Heart left ventricle (tissue), 13 donors: ENCODE measurements around the gene ETV4.

Source experiments
- CTCF ChIP-seq, 12 donors: fragments of 200-600 bp; sonication (generic) in 4 of 12; IDR thresholded peaks; one replicate each; pipeline versions ENCODE4 v1.5.0 to v1.8.0; 2018 to 2022; ENCODE audit warnings: antibody characterized with exemption in 12 of 12, mild to moderate bottlenecking in 5 of 12
- POLR2A ChIP-seq, 2 donors: fragments of 450-650 bp; IDR thresholded peaks; one replicate each; pipeline ENCODE4 v1.6.1; 2017; ENCODE audit warnings: antibody characterized with exemption in 2 of 2, mild to moderate bottlenecking in 2 of 2, moderate library complexity in 2 of 2
- donor health status: ischemic (EF 13 %, LVEDD 7.1; RV severe dilation, severe dysfunction).
- donor health status: DM: no; HTN: yes; CAD: no.
- donor health status: DM: no; HTN: no; CAD: no.
- donor health status: ischemic (EF 25% LVEDD 6.9; RV normal size, moderate dysfunction).
- donor health status: ischemic (EF 25% LVEDD 5.7; RV mildly dilated, moderate dysfunction).
- donor health status: ischemic (EF 35%, LVEDD 5.7; RV mildly dilated, moderate dysfunction).
- donor health status: nonischemic (EF 11% LVEDD 7.7; RV severe dilation, severe dysfunction).
- donor health status: DM: yes; HTN: yes; CAD: no.
- donor health status: PGD.
- donor health status: ischemic (EF 29% LVEDD 5.4; RV normal size, mild dysfunction).
- donor health status: nonischemic (EF 23%, LVEDD 6.1; RV moderate dilation, normal function).

DNA sequence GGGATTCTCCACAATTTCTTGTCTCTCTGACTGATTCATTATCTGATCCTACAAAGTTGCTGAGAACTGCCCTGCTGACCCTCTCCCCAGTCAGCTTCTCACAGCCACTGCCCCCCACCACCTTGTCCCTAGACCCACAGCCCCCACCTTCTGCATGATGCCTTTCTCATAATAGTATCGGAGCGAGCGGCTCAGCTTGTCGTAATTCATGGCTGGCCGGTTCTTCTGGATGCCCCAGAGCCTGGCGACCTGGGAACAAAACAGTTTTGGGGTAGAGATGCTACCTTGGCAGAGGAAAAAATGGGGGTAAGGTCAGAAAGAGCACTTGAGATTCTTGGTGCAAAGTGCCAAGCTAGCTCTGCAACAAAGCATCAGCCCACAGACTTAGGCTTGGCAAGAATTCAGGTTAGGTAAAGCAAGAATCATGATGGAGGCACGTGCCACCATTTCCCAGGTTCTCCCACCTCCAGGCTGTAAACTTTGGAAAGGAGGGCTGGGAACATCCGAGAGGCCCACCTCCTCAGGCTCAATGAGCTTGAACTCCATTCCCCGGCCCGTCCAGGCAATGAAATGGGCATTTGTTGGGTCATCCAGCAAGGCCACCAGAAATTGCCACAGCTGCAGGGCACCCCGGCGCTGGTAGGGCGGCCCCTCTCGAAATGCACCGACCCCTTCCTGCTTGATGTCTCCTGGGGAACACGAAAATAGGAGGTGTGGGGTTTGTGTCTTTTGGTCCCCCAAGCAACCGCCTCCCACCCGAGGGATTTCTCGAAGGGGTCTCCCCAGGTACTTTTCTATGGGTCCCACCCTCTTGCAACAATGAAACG is 16.9 kb downstream of the ETV4 start:
- TF ChIP-seq CTCF (IDR thresholded peaks at IDR 0.05) = no peak
- TF ChIP-seq POLR2A (IDR thresholded peaks at IDR 0.05) = no peak
